ENCODE data around the gene ZP1.
A peak's percentile ranks its signal among the peaks of the same experiment; 100 is the strongest.
"Not testable (repeated sequence)": the region's sequence is repeated elsewhere in the genome, so short reads cannot be mapped to it uniquely, and the experiment has no call there.

The ZP1 gene

DNA sequence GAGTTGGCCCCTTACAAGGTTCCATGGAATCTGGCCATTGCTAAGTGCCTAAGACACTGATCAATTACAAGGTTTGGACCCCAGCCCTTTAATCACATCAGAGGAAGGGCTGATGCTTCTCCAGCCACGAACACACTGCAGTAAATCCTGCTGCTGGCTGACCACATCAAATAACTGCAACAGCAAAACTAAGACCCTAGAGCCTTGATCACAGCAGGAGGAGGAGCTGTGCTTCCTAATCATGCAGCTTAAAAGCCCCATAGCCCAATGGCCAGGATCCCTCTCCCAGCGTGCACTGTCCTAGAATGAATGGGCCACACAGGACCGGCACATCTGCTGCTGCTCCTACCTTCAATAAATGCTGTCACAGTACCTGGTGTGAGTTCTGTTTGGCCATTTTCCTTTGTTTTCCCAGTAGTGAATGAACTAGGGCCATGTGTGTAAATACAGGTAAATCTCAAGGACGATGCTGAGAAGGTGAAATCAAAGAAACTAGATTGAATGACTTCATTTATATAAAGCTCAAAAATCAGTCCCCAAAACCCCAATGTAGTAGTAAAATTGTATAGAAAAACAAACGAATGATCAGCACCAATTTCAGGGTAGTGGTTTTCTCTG, 12.7 kb downstream of the ZP1 start:
- DNase-seq: no peak

DNA sequence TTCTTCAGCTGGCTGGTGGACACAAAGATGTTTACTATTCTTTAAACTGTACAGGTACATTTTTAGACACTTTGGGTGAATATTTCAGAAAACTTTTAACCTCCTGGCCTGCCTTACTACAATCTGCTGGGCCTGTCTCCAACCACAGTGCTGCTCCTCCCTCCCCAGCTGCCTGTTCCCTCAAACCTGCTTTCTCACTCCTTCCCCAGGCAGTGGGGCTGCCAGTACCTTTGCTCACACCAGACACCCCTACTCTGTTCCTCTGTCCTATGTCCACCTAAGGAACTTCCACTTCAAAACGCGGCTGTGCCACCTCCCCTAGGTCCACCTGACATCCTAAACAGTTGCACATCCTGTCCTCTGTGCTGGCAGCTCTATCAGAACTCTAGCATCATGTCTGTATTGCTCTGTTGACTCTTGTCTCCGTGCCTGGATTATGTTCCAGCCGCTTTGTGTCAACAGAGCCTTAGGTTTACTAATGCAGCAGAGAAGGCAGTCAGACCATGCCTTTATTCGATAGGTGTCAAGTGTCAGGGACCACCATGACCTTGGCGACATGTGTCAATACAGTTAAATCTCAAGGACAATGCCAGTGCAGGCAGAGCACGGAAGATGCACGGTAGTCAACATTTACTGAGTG, 13.4 kb downstream of the ZP1 start:
- DNase-seq: no peak

- no peak for DNase-seq
Observed at GRCh38 chr11:60887556-60887955, 20.2 kb downstream of the ZP1 start.

DNA sequence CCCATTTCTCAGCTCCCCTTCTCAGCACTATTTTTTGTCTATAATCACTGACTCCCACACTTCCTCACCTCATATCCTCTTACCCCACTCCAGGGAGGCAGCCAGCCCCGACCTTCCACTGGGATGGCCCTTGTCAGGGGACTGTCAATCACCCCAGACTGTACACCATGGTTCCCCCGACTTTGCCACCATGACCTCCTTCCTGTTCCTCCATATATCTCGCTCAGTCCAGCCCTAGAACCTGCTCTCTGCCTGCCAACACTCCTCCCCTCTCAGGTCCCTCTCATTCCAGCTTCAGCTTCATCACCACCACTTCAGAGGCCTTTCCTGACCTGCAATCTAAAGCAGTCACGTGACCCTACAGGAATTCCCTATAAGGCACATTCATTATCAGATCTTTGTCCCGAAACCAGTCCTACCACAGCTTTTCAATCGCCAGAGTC, 22.5 kb downstream of the ZP1 start:
- DNase-seq: no peak

DNA sequence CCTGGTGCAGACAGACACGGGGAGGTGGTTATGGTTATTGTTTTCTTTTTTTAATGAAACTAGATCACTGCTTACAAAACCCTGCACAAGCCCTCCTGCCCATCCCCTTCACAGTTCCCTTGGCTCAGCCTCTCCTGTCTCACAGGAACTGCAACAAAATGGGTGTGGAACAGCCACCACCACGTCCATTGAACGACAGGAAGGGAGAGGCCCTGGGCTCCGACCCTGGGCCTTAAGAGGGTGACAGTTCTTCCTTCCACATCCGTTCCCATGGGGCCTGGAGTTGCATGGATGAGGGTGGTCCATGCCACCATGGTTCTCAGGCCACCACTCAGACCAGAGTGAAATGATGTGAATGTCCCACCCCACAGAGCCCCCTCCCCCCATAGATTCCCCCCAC, 23.4 kb downstream of the ZP1 start:
- no peak for DNase-seq

DNA sequence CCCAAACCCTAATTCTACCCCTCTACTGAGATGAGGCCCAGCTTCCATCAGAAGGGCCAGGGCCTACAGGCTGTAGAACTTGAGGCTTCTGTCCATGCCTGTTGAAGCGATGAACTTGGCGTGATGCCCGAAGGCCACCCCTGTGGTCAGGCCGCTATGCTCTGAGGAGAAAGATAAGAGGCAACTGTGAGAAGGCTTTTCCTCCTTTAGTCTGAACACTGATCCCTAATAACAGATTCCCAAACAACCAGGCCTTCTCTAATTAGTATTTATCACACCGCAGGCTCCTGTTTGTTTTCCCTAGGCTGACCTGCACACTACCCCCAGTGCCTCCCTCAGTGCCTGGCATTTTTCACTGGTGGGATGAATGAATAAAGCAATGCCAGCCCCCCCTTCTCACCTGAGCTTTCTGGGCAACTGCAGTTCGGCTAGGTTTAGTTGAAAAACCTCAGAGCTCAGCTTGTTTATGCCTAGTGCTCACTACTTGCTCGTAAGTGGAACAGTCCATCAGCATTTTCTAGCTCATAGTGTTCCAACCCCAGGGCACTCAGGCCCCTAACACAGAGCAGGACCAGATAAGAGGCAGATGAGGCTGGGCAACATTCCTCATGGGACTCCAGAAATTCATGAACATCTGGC, 23.9 kb downstream of the ZP1 start:
- DNase-seq: no peak

DNA sequence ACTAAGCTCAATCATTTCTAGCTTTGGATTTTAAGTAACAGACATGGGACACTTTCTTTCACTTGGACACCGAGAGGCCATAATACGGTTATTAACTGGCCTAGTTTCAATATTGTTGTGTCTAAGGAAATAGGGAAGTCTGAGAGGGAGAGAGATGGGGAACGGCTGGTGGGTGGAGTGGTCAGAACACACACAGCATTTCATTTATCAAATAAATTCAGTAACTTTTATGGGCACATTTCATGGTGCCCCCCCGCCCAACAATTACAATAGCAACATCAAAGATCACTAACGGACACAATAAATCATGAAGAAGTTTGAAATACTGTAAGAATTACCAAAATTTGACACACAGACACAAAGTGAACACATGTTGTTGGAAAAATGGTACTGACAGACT, 28.3 kb downstream of the ZP1 start:
- no peak for DNase-seq

DNA sequence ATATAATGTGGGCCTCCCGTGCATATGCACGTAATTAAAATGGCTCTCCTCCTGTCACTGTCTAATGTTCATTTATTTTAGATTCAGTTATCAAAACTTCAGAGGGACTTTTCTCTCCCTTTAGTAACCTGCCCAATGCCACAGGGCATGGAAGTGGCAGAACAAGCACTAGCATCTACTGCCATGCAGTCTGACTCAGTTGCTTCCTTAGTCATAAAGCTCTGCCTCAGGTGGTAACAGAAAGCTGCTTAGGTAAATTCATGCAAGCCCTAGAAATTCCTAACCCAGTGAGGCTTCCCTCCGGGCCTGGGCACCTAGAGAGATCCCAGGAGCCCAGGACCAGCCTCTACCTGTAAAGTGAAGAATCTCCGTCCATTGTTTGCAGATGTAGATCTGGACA, 30.2 kb downstream of the ZP1 start:
- no peak for DNase-seq

- no peak for DNase-seq
Observed at GRCh38 chr11:60899046-60899936, 31.9 kb downstream of the ZP1 start.

- no peak for DNase-seq
Observed at GRCh38 chr11:60899977-60900376, 32.6 kb downstream of the ZP1 start.

GRCh38 chr11:60900673-60901404, 33.5 kb downstream of the ZP1 start:
- DNase-seq: no peak

- no peak for DNase-seq
Observed at GRCh38 chr11:60902625-60903024, 35.3 kb downstream of the ZP1 start.

- DNase-seq: no peak
Observed at GRCh38 chr11:60905047-60905446, 37.7 kb downstream of the ZP1 start.

- DNase-seq: no peak
Observed at GRCh38 chr11:60905551-60906113, 38.3 kb downstream of the ZP1 start.

DNA sequence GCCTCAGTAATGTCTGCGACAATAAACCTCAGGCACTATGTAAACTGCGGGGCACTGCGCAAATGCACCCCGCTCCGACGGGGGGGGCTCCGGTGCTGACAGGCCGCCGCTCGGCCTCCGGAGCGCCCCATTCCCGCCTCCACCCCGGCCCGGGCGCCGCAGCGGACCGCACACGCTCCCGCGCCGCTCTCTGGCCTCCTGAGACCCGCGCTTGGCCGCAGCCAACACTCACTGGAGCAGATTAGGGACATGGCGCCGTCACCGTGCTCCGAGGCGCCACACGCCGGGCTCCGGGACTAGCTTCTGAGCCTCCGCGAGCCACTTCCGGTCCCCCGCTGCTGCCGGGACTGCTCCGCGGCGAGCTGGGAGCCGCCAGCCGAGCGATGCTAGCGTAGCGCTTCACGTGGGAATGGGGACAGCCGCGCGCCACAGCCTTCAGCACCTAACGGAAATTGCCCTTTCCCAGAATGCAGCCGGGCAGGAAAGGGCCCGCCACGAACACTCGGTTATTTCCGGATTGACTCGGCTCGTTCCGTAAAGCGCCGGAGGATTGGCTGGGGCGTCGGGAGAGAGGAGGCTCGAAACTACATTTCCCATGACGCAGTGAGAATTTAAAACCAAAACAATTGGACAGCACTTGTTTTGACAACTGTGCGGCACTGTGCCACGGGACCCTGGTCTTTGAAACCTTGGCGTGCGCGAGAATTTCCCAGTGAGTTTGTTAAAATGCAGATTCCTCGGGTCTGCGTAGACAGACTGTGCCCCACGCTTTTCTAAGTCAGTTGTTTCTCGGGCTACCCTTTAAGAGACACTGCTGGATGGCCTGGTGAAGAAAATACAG, 39.0 kb downstream of the ZP1 start, which contains the start of gene PRPF19:
PRPF19 (minus strand) TSS at position 454 of the 841 bp plus-strand sequence; CDS start at position 251, 203 bp downstream.
- peak; percentile 80 for DNase-seq

GRCh38 chr11:60908803-60909202, 41.5 kb downstream of the ZP1 start:
- DNase-seq: no peak

- not testable (repeated sequence) for DNase-seq
Observed at GRCh38 chr11:60909680-60910280, 42.4 kb downstream of the ZP1 start.

DNA sequence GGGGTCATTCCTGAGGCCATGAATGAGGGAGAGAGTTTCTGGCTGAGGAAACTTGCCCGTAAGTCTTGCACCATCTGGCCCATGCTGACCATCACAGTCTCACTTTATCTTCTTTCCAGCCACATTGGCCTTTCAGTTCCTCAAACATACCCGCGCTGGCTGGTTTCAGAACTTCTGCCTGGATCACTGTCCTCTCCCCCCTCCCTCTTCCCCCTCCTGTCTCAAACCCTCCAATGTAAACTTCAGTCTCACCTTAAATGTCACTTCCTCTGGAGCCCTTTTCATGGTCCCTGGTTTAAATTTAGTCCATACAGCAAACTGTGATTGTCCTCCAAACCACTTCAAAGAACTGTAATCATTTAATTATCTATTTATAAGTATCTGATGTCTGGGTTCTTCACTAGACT, 42.9 kb downstream of the ZP1 start:
- no peak for DNase-seq

GRCh38 chr11:60910711-60911380, 43.5 kb downstream of the ZP1 start:
- no peak for DNase-seq

GRCh38 chr11:60912223-60912850, 45.0 kb downstream of the ZP1 start:
- DNase-seq: no peak

Measured in NCI-H1436 treated with DMSO at 0.1 percent for 48 hours (cell line).